Neural crest cell (in vitro differentiated cells): ENCODE data around the gene THBS3. TPM values are rescaled to one million over a fixed set of nuclear protein-coding genes. Genes with fewer than 3 reads are reported as not detected.

ENCODE experiments used
- DNase-seq: peaks from one replicate; pipeline ENCODE4 v3.0.0; 2021; ENCODE audit warnings: low read depth, mixed read lengths, low spot score
- H3K27ac Mint-ChIP-seq: one replicate; pipeline ENCODE4 v1.8.0; 2021; ENCODE audit warnings: mild to moderate bottlenecking, mixed read lengths; ENCODE audit not compliant: unreplicated experiment
- H3K27me3 Mint-ChIP-seq: 2 replicates; pipeline ENCODE4 v1.8.0; 2021; ENCODE audit warnings: low read depth, mild to moderate bottlenecking, mixed read lengths
- H3K36me3 Mint-ChIP-seq: 2 replicates; pipeline ENCODE4 v1.8.0; 2021; ENCODE audit warnings: low read depth, mild to moderate bottlenecking, mixed read lengths
- H3K4me1 Mint-ChIP-seq: 2 replicates; pipeline ENCODE4 v1.8.0; 2021; ENCODE audit warnings: mixed read lengths
- H3K4me3 Mint-ChIP-seq: one replicate; pipeline ENCODE4 v1.8.0; 2021; ENCODE audit warnings: mild to moderate bottlenecking, mixed read lengths
- H3K9me3 Mint-ChIP-seq: 2 replicates; pipeline ENCODE4 v1.8.0; 2021; ENCODE audit warnings: mixed read lengths
- long read RNA-seq: library from polyadenylated mRNA; unstranded; transcript quantifications from one replicate; pipeline ENCODE4 v2.0.0, GENCODE V29; 2020
- total RNA-seq: library from RNA; stranded (reverse); gene quantifications from 2 replicates; pipeline ENCODE4 v1.2.1, GENCODE V29; 2021
- TF ChIP-seq, protein P1 (sequence below): fragments of 200-600 bp; sonication (generic); conservative IDR thresholded peaks from 2 replicates; pipeline ENCODE4 v1.5.0; 2021; ENCODE audit warnings: antibody characterized with exemption, mild to moderate bottlenecking

THBS3 gene
- 21.4 TPM in 2 replicates for total RNA-seq
- long read RNA-seq, transcript THBS3-201 (23 exons, 3,145 nt), result major isoform, 15 of 27 reads
- long read RNA-seq, partial matches to known transcripts, result 4 of 27 reads
- long read RNA-seq, other reads (novel, unspliced or antisense), result 8 of 27 reads

DNA sequence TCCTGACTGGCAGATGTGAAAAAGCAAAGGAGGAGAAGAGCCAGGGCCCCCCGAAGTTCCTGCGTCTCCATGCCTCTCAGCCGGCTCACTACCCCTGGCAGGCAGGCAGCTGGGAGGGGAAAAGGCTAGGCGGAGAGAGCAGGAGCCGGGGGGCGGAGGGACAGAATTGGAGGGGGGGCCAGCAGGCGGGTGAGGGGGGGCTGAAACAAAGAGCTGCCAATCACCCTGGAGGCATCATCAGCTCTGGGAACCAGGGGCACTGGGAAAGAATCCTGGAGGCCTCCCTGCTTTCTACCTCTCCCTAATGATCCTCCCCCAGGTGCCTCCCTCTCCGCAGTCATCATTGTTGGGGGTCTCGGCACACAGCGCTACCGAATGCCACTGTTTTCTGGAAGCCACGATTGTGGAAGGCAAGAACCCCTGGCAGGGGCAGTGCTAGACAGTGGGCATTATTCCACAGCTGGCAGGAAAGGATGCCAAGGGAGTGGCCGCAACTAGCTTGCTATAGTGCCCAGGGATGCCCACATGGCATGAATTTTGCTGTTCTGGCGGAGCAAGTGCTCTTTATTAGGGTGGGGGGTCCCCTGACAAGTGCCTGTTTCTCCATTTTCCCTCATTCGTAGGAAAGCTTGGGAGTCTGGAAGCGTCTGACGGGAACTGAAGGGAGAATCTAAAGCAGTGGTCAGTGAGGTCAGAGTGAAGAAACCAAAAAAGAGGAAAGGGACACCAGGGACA is at the start of gene THBS3:
TSS of gene THBS3 (minus strand) at position 92 of the 735 bp plus-strand sequence. CDS start at position 71, 21 bp downstream.
- H3K9me3 Mint-ChIP-seq, result no peaks in the 10 kb centered on the region
- H3K4me1 Mint-ChIP-seq, result peaks cover 48% of the 10 kb centered on the region
- DNase-seq, result peak; percentile 55
- H3K36me3 Mint-ChIP-seq, result peaks cover 13% of the 10 kb centered on the region
- H3K27me3 Mint-ChIP-seq, result peaks cover 47% of the 10 kb centered on the region
- TF ChIP-seq, protein P1, sequence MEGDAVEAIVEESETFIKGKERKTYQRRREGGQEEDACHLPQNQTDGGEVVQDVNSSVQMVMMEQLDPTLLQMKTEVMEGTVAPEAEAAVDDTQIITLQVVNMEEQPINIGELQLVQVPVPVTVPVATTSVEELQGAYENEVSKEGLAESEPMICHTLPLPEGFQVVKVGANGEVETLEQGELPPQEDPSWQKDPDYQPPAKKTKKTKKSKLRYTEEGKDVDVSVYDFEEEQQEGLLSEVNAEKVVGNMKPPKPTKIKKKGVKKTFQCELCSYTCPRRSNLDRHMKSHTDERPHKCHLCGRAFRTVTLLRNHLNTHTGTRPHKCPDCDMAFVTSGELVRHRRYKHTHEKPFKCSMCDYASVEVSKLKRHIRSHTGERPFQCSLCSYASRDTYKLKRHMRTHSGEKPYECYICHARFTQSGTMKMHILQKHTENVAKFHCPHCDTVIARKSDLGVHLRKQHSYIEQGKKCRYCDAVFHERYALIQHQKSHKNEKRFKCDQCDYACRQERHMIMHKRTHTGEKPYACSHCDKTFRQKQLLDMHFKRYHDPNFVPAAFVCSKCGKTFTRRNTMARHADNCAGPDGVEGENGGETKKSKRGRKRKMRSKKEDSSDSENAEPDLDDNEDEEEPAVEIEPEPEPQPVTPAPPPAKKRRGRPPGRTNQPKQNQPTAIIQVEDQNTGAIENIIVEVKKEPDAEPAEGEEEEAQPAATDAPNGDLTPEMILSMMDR, result no peak
- H3K27ac Mint-ChIP-seq, result peak within 1 kb of the TSS; percentile 98
- H3K4me3 Mint-ChIP-seq, result peak within 1 kb of the TSS; percentile 94

DNA sequence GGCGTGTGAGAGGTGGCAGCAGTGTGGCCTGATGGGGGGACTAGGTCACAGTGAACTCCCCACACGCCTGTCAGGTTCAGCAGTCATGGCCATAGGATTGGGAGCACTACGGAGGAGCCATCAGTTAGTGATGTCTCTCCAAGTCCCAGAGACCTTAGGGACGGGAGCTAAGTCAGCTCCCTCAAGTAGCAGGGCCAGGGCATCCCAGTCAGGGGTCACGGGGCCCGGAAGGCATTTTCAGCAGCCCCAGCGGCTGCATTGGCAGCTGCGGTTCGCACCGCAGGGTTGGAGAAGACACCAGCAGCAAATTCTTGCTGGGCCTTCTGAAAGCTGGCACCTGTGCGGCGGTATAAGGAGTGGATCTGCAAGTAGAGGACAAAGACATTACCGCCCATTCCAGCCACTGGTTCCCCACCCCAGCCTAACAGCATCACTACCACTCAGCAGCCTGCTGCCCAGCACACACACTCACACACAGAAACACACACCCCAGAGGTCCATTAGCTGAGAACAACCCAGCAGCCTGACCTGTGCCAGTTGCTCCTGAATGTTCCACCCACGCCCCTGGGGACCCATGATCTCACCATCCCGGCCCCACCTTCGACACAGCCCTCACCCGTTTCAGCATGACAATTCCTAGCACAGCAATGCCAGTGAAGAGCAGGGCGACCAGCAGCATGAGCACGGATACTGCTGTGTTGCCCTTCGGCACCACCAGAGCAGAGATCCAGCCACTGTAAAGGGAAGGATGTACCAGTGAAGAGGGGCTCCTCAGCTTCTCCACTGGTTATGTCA is 48.6 kb upstream of the THBS3 start:
- peak overlapping the region; percentile 14 for H3K27ac Mint-ChIP-seq
- peaks cover 9% of the 10 kb centered on the region for H3K36me3 Mint-ChIP-seq
- peaks cover 54% of the 10 kb centered on the region for H3K4me1 Mint-ChIP-seq
- H3K27me3 Mint-ChIP-seq, result no peaks in the 10 kb centered on the region
- TF ChIP-seq, protein P1, result no peak
- H3K4me3 Mint-ChIP-seq, result peak overlapping the region; percentile 87
- no peak for DNase-seq
- H3K9me3 Mint-ChIP-seq, result no peaks in the 10 kb centered on the region

DNA sequence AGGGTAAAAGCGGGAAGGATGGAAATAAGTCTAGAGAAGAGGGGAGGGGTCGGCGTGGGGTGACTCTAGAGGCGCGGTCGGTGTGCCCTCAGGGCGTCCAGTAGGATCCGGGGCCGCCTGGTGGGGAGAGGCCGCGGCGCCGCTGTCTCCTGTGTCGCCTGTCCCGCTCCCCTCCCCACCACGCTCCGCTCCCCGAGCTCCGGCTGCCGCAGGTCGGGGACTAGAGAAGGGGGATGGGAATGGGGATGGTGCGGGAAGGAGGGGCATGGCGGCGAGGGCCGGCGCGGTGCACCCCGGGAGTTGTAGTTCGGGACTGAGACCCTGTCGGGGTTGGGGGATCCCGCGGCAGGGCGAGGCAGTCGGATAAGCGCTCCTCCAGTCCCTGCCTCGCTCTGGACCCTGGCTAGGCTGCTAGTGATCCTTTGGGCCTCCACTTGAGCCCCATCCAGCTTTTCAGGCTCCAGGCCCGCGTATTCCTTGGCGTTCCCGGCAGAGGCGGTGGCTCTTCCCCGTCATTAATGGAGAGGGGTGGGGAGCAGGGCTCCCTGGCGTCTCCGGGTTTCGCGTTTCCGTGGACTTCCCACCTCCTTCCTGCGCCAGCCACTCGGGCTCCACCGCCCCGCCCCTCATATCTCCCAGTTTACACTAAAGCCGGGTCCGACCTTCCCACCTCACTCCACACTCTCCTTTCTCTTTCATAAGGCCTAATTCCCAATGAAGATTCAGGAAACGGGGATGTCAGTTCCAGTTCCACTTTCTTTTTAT is 47.7 kb upstream of the THBS3 start, which contains the start of gene ENTREP3:
TSS of gene ENTREP3 (minus strand) at position 241 of the 765 bp plus-strand sequence. CDS start 606 bp downstream, outside the sequence.
- Mint-ChIP-seq H3K27ac (peak within 1 kb of the TSS; percentile 85), H3K4me3 (peak within 1 kb of the TSS; percentile 88), H3K36me3 (peaks cover 9% of the 10 kb centered on the region), H3K4me1 (peaks cover 53% of the 10 kb centered on the region), H3K9me3 (no peaks in the 10 kb centered on the region), H3K27me3 (no peaks in the 10 kb centered on the region)
- TF ChIP-seq, protein P1, result peak; percentile 50
- DNase-seq, result peak; percentile 86

DNA sequence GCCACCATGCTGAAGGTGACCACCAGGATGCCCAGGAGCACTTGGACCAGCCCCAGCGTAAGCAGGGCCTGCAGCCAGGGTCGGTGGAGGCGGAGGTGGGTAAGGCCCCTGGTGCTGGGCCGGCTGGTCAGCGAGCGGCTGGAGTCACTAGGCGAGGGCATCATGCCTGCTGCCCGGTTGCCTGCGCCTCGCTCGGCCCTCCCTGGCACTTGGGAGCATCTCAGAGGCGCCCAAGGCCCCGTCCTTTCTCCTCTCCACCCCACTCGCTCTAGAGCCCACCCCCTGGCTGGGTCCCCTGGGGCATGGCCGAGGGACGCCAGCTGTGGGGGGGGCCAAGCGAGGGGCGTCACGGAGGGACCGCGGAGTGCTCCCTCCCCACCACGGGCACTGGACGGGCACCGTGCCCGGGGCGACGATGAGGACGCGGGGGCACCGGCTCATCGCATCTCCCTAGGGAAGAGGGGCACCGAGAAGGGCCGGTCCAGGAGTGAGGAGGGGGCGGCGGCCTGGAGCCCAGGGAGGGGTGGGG is 47.1 kb upstream of the THBS3 start:
- peak overlapping the region; percentile 88 for H3K4me3 Mint-ChIP-seq
- peaks cover 6% of the 10 kb centered on the region for H3K36me3 Mint-ChIP-seq
- H3K9me3 Mint-ChIP-seq, result no peaks in the 10 kb centered on the region
- H3K27ac Mint-ChIP-seq, result no peak overlapping the region
- DNase-seq, result no peak
- peaks cover 50% of the 10 kb centered on the region for H3K4me1 Mint-ChIP-seq
- H3K27me3 Mint-ChIP-seq, result no peaks in the 10 kb centered on the region
- TF ChIP-seq, protein P1, result no peak
